HG02885 (cell line): ENCODE measurements around the gene RFC2.
"Not testable (repeated sequence)": the region's sequence is repeated elsewhere in the genome, so short reads cannot be mapped to it uniquely, and the experiment has no call there.

Experiments
- ATAC-seq: cut with Tn5 transposase; IDR thresholded peaks from one replicate; pipeline ENCODE4 v1.9.1; 2021; ENCODE audit warnings: mild to moderate bottlenecking; ENCODE audit not compliant: unreplicated experiment, poor library complexity

Gene RFC2

DNA sequence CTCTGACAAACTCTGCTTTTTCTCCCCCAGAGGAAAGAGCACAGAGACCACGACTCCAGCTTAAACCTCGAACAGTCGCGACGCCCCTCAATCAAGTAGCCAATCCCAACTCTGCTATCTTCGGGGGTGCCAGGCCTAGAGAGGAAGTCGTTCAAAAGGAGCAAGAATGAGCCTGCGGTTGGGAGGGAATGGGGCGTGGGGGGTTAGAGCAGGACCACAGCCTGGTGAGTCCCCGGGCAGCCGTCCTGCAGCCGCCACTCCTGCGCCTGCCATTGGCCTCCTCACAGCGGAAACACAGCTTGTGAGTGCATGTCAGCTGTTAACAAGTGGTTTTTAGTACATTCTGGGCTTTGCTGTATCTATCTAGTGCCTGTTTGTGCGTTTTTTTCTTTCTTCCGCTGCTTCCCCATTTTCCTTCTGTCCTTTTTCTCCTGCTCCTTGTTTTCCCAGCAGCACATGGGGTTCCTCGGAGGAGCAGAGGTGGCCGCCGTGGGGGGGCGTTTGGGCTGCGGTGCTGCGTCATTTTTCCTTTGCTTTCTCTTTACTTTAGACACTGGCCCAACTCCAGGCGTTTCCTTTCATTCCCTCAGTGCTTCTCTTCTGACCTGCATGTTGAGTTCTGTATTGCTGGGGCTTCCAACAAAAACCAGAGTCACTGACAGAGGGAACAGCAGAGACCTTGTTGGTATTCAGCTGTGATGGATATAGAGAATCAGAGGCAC lies 58.9 kb downstream of the RFC2 start:
- ATAC-seq, result not testable (repeated sequence)

GRCh38 chr7:74194686-74195085 lies 59.5 kb downstream of the RFC2 start:
- ATAC-seq, result no peak

DNA sequence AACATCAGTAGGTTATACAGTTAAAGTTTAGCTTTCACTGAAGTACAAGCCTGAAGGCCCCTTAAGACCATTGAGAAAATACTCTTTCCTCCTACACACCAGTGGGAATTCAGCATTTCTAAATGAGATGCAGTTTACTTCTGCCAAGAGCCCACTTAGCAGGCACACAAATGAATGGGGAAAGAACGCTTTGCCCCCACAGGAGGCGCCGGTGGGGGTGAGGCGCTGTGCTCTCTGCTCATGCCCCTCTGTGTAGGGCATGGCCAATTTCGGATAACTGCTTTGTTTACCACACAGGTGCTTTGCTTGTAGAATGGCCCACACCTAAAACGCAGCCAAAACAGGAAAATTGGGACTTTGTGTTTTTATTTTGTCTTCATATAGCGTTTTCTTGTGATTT lies 60.3 kb downstream of the RFC2 start:
- no peak for ATAC-seq

GRCh38 chr7:74193054-74193453 lies 61.1 kb downstream of the RFC2 start:
- ATAC-seq, result no peak

DNA sequence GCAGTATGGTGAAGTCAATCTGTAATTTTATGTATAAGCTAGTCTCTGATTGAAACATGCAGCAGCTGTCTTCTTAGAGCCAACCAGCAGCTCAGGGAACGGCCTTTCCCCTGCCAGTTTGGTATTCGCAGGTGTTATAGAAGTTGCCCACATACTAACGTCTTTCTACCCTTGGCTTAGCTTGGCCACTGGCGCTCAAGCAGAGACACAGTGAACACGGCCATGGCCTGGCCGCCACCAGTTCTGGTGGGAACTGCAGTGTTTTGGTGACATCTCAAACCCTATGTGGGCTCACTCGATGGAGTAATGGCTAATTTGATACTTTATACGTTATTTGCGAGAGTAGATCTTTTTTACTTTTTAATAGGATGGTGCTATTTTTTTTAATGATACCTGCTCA lies 63.0 kb downstream of the RFC2 start:
- no peak for ATAC-seq

- ATAC-seq, result no peak
These were observed 63.9 kb downstream of the RFC2 start for GRCh38 chr7:74190259-74190658.

DNA sequence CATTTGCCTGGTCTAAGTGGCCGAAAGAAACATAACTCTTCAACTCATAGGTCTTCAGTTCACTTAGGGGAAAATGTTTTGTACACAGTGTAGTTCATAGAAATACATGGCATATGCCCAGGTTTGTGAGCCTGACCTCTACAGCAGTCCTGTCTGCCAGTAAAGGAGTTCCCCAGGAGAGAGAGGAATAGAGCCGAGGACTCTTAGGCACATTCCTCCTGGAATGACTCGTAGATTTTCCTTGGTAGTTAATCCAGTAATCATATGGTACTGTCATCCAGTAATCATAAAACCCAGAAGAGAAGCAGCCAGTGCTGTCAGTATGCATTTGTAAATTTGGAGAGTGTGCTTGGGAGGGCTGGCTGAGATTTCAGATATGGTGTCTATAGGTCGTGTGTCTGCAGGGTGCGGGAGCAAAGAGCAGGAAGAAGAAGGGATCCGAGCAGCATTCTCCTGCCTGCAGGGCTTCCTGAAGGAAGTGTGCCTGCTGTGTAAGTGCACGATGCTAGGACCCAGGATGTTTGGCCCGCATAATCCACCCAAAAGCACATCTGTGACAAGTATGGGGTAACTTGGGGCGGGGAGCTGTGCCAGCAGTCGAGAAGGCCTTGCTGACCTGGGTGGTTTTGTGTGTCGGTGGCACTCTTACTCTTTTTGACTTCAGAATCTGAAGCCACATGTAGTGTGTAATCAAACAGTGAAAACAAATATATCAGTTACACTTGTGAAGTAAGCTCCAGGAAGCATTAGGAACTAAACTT lies 66.1 kb downstream of the RFC2 start:
- no peak for ATAC-seq

- ATAC-seq, result no peak
These were observed 68.6 kb downstream of the RFC2 start for GRCh38 chr7:74185636-74186035.

- ATAC-seq, result no peak
These were observed 69.2 kb downstream of the RFC2 start for GRCh38 chr7:74185016-74185415.

GRCh38 chr7:74183653-74184450 lies 70.3 kb downstream of the RFC2 start:
- ATAC-seq, result no peak

GRCh38 chr7:74183142-74183541 lies 71.1 kb downstream of the RFC2 start:
- ATAC-seq, result no peak

DNA sequence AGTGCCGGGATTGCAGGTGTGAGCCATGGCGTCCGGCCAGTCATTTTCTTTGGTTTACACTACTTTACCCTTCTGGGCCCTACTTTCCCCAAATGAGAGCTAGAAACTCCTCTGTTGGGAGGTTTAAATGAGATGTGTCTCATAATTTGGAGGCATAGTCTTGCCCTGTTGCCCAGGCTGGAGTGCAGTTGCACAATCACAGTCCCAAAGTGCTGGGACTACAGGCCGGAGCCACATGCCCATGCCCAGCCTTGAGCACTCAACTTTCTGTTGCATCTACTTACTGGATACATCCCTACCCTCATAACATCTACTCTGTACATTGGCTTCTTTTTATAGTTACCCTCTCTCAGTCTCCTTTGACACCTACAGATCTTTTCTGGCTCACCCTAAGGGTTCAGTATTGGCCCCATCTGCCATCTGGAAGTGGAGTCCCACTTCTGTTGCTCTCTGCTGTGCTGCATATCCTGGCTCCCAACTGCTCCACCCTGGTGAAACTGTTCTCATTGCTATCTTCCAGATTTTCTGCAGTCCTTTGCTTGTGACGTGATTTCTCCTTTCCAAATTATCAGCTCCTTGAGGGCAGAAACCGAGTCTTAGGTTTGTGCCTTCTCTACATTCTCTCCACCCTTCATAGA lies 71.6 kb downstream of the RFC2 start:
- ATAC-seq, result no peak

DNA sequence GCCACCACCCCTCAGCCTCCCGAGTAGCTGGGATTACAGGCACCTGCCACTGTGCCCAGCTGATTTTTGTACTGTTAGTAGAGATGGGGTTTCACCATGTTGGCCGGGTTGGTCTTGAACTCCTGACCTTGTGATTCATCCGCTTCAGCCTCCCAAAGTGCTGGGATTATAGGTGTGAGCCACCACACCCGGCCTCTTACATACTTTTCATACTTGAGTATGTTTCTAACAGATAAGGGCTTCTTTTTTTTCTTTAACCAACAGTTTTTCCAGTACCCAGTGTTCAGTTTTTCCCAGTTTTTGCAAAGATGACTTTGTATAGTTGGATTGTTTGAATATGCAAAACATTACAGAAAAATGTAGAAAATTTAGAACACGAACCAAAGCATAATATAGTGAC lies 72.4 kb downstream of the RFC2 start:
- ATAC-seq, result no peak
